ENCODE measurements around the gene NECTIN1.

NECTIN1 gene

DNA sequence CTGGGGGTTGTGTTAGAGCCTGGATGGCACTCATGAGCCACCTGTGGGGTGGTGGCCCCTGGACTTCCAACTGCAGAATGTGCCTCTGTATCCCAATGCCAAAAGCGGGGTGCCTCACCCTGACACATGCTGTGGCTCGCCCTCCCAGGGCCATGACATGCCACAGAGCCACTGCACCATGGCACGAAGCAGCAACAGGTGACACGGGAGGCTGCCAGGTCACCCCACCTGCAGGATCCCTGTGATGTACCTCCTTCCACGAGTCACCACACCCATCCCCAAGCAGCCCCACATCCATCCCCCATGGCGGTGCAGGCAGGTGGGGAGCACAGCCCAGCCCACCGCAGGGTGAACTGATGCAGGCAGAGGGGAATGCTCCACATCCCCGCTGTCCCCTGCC, 14.8 kb downstream of the NECTIN1 start:
- H3K27ac ChIP-seq (ENCODE audit: low read depth, low read length), result no peak overlapping the region

DNA sequence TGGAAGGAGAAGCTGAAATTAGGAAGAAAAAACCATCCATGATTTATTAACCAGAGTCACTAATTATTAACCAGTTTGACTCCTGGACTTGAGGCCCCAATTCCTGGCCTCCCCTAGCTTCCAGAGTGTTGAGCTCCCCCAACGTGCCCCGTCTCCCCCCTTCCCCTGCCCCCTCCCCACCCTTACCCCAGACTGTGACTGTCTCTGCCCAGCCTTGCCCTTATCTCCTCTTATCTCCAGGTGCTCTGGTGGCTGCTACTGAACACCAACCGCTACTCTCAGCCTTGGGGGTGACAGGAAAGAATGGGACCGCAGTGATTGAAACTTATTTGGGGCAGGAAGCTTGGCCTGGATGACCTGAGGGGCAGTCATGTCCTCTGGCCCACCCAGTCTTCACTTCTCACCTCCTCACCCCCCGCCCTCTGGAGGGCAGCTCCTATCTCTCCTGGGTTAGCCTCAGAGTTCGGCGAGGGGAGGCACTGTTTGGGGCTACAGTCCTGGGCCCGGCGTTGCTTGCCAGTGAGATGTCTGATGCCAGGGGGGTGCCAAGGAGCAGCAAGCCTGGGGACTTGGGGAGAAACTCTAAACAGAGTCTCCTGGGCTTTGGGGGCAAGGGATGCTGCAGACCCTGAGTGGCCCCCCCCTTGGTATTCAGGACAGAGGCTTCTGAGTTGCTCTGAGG, 15.5 kb downstream of the NECTIN1 start:
- Histone ChIP-seq H3K36me3 (ENCODE audit: control insufficient read depth in 5 of 5, insufficient read depth in 5 of 5, low read length in 5 of 5) (peaks cover 0 to 4% (median 0%) of the 10 kb centered on the region in 5 donors), H3K4me3 (ENCODE audit: low read depth in 1 of 5, low read length in 5 of 5) (no peak overlapping the region), H3K4me1 (ENCODE audit: control insufficient read depth in 5 of 5, insufficient read depth in 5 of 5, low read length in 5 of 5) (peaks cover 0 to 4% (median 0%) of the 10 kb centered on the region in 5 donors), H3K9me3 (ENCODE audit: control insufficient read depth in 5 of 5, low read length in 5 of 5) (no peaks in the 10 kb centered on the region), H3K27me3 (ENCODE audit: control insufficient read depth in 5 of 5, insufficient read depth in 4 of 5, low read length in 5 of 5) (peaks cover 0 to 5% (median 0%) of the 10 kb centered on the region in 5 donors), H3K9ac (ENCODE audit: low read length in 5 of 5) (no peak overlapping the region), H3K27ac (ENCODE audit: low read depth, low read length) (no peak overlapping the region)

More for the DNA sequence above, 14.8 kb downstream of the NECTIN1 start:
- Histone ChIP-seq H3K4me1 (ENCODE audit: control insufficient read depth in 5 of 5, insufficient read depth in 5 of 5, low read length in 5 of 5) (peaks cover 0 to 4% (median 0%) of the 10 kb centered on the region in 5 donors), H3K4me3 (ENCODE audit: low read depth in 1 of 5, low read length in 5 of 5) (no peak overlapping the region), H3K27me3 (ENCODE audit: control insufficient read depth in 5 of 5, insufficient read depth in 4 of 5, low read length in 5 of 5) (peaks cover 0 to 5% (median 0%) of the 10 kb centered on the region in 5 donors), H3K9me3 (ENCODE audit: control insufficient read depth in 5 of 5, low read length in 5 of 5) (no peaks in the 10 kb centered on the region), H3K36me3 (ENCODE audit: control insufficient read depth in 5 of 5, insufficient read depth in 5 of 5, low read length in 5 of 5) (peaks cover 0 to 4% (median 0%) of the 10 kb centered on the region in 5 donors), H3K9ac (ENCODE audit: low read length in 5 of 5) (no peak overlapping the region)

DNA sequence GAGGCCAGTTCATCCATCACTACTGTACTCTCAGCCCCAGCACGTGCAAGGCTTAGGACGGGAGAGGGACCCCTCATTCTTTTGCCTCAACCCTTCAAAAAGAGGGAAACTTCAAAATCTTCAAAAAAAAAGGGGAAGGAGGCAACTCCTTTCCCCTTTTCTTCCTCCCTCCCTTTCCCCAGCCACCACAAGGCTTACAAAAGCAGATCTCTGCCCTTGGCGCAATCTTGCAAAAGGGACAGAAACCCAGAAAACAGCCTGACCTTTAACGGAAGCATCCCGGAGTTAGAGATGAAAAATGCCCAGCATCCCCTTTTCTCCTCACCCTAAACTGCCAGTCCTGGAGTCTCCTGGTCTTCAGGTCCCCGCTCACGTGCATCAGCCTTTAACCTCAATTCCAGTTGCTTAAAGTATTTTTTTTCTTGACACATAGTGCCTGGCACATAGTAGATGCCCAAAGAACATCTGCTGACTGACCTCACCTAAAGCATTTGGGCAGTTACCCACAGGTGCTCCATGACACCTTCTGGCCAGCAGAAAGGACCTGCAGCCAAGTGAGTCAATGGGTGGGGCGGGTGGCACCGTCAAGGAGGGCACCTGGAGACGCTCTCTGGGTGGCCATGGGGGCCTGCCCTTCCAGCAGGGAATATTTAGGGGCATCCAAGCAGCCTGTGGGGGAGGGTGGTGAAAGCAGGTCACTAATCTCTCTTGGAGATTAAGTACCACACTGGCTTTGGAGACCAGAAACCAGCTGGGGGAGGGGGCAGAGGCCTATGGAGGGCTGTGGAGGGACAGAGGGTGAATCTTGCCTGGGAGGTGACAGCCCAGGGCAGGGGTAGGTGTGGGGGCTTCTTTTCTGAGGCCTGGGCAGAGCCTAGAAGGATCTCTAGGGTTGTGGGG, 16.3 kb downstream of the NECTIN1 start:
- no peak overlapping the region for H3K9ac ChIP-seq (ENCODE audit: low read length in 5 of 5)
- H3K4me3 ChIP-seq (ENCODE audit: low read depth in 1 of 5, low read length in 5 of 5), result no peak overlapping the region
- no peak overlapping the region for H3K27ac ChIP-seq (ENCODE audit: low read depth, low read length)
- H3K9me3 ChIP-seq (ENCODE audit: control insufficient read depth in 5 of 5, low read length in 5 of 5), result no peaks in the 10 kb centered on the region
- H3K4me1 ChIP-seq (ENCODE audit: control insufficient read depth in 5 of 5, insufficient read depth in 5 of 5, low read length in 5 of 5), result peaks cover 0 to 4% (median 0%) of the 10 kb centered on the region in 5 donors
- H3K36me3 ChIP-seq (ENCODE audit: control insufficient read depth in 5 of 5, insufficient read depth in 5 of 5, low read length in 5 of 5), result peaks cover 0 to 4% (median 0%) of the 10 kb centered on the region in 5 donors
- peaks cover 0 to 5% (median 0%) of the 10 kb centered on the region in 5 donors for H3K27me3 ChIP-seq (ENCODE audit: control insufficient read depth in 5 of 5, insufficient read depth in 4 of 5, low read length in 5 of 5)

DNA sequence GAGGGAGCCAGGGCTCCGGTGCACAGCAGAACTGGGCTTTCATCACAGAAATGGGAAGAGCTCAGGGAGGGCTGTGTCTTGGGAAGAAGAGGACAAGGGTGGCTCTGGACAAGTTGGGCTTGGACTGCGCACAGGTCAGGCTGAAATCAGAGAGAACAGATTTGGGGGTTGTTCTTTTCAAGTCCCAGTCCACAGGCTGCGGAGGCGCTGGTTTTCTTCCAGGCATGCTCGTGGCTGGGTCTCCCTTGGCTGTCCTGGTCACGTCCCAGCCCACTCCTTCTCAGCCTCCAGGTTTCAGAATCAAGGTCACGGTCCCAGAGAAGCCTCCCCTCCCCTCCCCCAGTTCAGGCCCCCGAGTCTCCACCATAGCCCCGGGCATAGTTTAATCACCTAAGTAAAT, 17.0 kb downstream of the NECTIN1 start:
- H3K27ac ChIP-seq (ENCODE audit: low read depth, low read length), result no peak overlapping the region
- peaks cover 0 to 5% (median 0%) of the 10 kb centered on the region in 5 donors for H3K27me3 ChIP-seq (ENCODE audit: control insufficient read depth in 5 of 5, insufficient read depth in 4 of 5, low read length in 5 of 5)
- H3K36me3 ChIP-seq (ENCODE audit: control insufficient read depth in 5 of 5, insufficient read depth in 5 of 5, low read length in 5 of 5), result peaks cover 0 to 4% (median 0%) of the 10 kb centered on the region in 5 donors
- H3K9ac ChIP-seq (ENCODE audit: low read length in 5 of 5), result no peak overlapping the region
- peaks cover 0 to 4% (median 0%) of the 10 kb centered on the region in 5 donors for H3K4me1 ChIP-seq (ENCODE audit: control insufficient read depth in 5 of 5, insufficient read depth in 5 of 5, low read length in 5 of 5)
- no peaks in the 10 kb centered on the region for H3K9me3 ChIP-seq (ENCODE audit: control insufficient read depth in 5 of 5, low read length in 5 of 5)
- H3K4me3 ChIP-seq (ENCODE audit: low read depth in 1 of 5, low read length in 5 of 5), result no peak overlapping the region

DNA sequence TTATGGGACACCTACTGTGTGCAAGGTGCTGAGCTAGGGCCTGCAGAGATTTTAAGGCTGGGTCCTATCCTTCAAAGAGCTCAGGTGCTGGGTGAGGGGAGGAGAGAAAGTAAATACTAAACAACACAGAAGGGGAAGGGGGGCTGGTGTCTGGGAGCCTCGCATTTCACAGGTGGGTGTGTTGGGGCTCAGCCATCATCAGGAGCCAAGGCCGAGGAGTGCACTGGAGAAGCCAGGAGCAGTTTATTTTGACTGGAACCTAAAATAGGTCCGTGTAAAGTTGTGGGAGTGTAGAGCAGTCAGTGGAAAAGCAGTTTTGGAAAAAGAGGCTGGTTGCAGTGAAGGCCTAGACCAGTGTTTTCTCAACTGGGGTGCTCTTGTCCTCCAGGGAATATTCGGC, 17.5 kb downstream of the NECTIN1 start:
- H3K9ac ChIP-seq (ENCODE audit: low read length in 5 of 5), result no peak overlapping the region
- H3K4me1 ChIP-seq (ENCODE audit: control insufficient read depth in 5 of 5, insufficient read depth in 5 of 5, low read length in 5 of 5), result peaks cover 0 to 4% (median 0%) of the 10 kb centered on the region in 5 donors
- no peak overlapping the region for H3K27ac ChIP-seq (ENCODE audit: low read depth, low read length)

DNA sequence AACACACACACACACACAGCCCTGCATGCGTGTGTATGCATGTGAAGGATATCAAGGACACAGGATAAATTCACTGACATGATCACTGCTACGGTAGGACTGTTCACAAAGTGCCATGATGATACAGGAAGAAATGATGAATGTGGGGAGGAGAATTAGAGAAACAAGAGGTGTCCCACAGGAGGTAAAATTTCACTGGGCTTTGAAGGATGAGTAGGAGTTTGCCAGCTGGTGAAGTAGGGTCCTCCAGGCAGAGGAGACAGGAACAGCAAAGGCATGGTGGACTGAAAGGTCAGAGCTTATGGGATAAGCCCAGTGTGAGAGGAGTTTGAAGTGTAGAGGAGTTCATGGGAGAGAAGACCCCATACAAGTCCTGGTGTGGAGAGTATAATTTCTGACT, 18.6 kb downstream of the NECTIN1 start:
- H3K4me3 ChIP-seq (ENCODE audit: low read depth in 1 of 5, low read length in 5 of 5), result no peak overlapping the region
- H3K27me3 ChIP-seq (ENCODE audit: control insufficient read depth in 5 of 5, insufficient read depth in 4 of 5, low read length in 5 of 5), result peaks cover 0 to 5% (median 0%) of the 10 kb centered on the region in 5 donors
- H3K9ac ChIP-seq (ENCODE audit: low read length in 5 of 5), result no peak overlapping the region
- peaks cover 0 to 4% (median 0%) of the 10 kb centered on the region in 5 donors for H3K36me3 ChIP-seq (ENCODE audit: control insufficient read depth in 5 of 5, insufficient read depth in 5 of 5, low read length in 5 of 5)
- H3K27ac ChIP-seq (ENCODE audit: low read depth, low read length), result no peak overlapping the region
- peaks cover 0 to 4% (median 0%) of the 10 kb centered on the region in 5 donors for H3K4me1 ChIP-seq (ENCODE audit: control insufficient read depth in 5 of 5, insufficient read depth in 5 of 5, low read length in 5 of 5)
- no peaks in the 10 kb centered on the region for H3K9me3 ChIP-seq (ENCODE audit: control insufficient read depth in 5 of 5, low read length in 5 of 5)

More for the DNA sequence above, 17.5 kb downstream of the NECTIN1 start:
- H3K27me3 ChIP-seq (ENCODE audit: control insufficient read depth in 5 of 5, insufficient read depth in 4 of 5, low read length in 5 of 5), result peaks cover 0 to 5% (median 0%) of the 10 kb centered on the region in 5 donors
- H3K4me3 ChIP-seq (ENCODE audit: low read depth in 1 of 5, low read length in 5 of 5), result no peak overlapping the region
- H3K36me3 ChIP-seq (ENCODE audit: control insufficient read depth in 5 of 5, insufficient read depth in 5 of 5, low read length in 5 of 5), result peaks cover 0 to 4% (median 0%) of the 10 kb centered on the region in 5 donors
- no peaks in the 10 kb centered on the region for H3K9me3 ChIP-seq (ENCODE audit: control insufficient read depth in 5 of 5, low read length in 5 of 5)

DNA sequence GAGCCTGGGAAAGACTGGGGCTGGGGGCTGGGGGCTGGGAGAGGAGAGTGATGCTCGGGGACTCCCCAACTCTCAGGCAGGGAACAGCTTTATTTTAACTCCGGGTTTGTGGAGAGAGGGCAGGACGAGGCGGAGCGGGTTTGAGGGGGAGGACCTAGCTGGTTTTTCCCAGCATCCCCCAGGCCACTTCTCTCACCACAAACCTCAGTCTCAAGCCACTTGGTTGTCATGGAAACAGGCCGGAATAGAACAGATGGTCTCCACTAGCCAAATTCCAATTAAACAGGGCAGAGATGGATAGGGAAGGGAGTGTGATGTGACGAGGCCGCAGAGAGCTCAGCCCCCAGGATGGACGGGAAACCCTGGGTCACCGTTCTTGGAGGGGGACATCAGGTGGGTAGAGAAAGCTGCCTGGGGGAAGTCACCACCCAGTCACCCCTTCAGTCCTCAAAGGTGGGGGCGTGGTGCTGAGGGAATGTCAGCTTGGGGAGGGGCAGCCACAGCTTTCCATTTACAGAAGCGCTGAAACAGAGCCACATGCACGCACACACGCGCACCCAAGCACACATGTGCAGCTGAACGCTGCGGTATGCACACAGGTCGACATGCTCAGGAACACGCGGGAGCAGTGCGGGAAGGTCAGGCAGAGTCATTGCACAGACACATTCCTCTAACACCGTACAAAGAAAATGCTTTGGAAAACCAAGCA, 19.2 kb downstream of the NECTIN1 start:
- no peak overlapping the region for H3K9ac ChIP-seq (ENCODE audit: low read length in 5 of 5)
- H3K27me3 ChIP-seq (ENCODE audit: control insufficient read depth in 5 of 5, insufficient read depth in 4 of 5, low read length in 5 of 5), result peaks cover 0 to 5% (median 0%) of the 10 kb centered on the region in 5 donors
- no peak overlapping the region for H3K4me3 ChIP-seq (ENCODE audit: low read depth in 1 of 5, low read length in 5 of 5)
- peaks cover 0 to 4% (median 0%) of the 10 kb centered on the region in 5 donors for H3K36me3 ChIP-seq (ENCODE audit: control insufficient read depth in 5 of 5, insufficient read depth in 5 of 5, low read length in 5 of 5)
- no peak overlapping the region for H3K27ac ChIP-seq (ENCODE audit: low read depth, low read length)
- no peaks in the 10 kb centered on the region for H3K9me3 ChIP-seq (ENCODE audit: control insufficient read depth in 5 of 5, low read length in 5 of 5)
- H3K4me1 ChIP-seq (ENCODE audit: control insufficient read depth in 5 of 5, insufficient read depth in 5 of 5, low read length in 5 of 5), result peaks cover 0 to 4% (median 0%) of the 10 kb centered on the region in 5 donors

DNA sequence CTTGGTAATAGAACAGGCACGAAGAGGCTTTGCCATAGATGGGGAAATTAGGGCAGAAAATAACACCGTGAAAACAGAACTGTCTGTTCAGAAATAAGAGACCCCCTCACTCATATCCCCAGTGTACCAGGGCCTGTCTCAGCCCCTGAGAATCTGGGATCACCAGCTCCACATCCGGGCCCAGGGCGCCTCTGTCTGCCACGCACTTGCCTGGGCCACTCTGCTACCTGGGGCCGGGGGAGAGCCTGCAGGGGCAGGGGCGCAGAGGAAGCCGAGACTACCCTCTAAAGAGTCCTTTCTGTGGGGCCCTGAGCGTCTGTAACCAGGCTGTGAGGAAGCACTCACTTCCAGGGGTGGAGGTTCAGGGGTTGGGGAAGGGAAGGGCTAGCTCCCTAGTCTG, 19.8 kb downstream of the NECTIN1 start:
- no peak overlapping the region for H3K27ac ChIP-seq (ENCODE audit: low read depth, low read length)

DNA sequence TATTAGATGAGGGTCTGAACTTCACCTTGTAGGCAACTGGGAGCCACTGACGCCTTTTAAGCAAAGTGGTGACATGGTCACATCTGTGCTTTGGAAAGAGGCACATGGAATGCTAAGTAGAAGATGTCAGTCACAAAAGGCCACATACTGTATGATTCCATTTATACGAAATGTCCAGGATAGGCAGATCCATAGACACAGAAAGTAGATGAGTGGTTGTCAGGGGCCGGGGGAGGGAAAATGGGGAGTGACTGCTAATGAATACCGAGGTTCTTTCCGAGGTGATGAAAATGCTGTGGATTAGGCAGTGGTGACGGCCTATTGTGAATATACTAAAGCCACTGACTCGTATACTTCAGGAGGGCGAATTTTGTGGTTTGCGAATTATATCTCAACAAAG, 20.6 kb downstream of the NECTIN1 start:
- no peak overlapping the region for H3K9ac ChIP-seq (ENCODE audit: low read length in 5 of 5)
- peaks cover 0 to 4% (median 0%) of the 10 kb centered on the region in 5 donors for H3K36me3 ChIP-seq (ENCODE audit: control insufficient read depth in 5 of 5, insufficient read depth in 5 of 5, low read length in 5 of 5)

More for the DNA sequence above, 19.8 kb downstream of the NECTIN1 start:
- Histone ChIP-seq H3K9ac (ENCODE audit: low read length in 5 of 5) (no peak overlapping the region), H3K36me3 (ENCODE audit: control insufficient read depth in 5 of 5, insufficient read depth in 5 of 5, low read length in 5 of 5) (peaks cover 0 to 4% (median 0%) of the 10 kb centered on the region in 5 donors), H3K4me1 (ENCODE audit: control insufficient read depth in 5 of 5, insufficient read depth in 5 of 5, low read length in 5 of 5) (peaks cover 0 to 4% (median 0%) of the 10 kb centered on the region in 5 donors), H3K27me3 (ENCODE audit: control insufficient read depth in 5 of 5, insufficient read depth in 4 of 5, low read length in 5 of 5) (peaks cover 0 to 5% (median 0%) of the 10 kb centered on the region in 5 donors), H3K4me3 (ENCODE audit: low read depth in 1 of 5, low read length in 5 of 5) (no peak overlapping the region), H3K9me3 (ENCODE audit: control insufficient read depth in 5 of 5, low read length in 5 of 5) (no peaks in the 10 kb centered on the region)

More for the DNA sequence above, 20.6 kb downstream of the NECTIN1 start:
- H3K27me3 ChIP-seq (ENCODE audit: control insufficient read depth in 5 of 5, insufficient read depth in 4 of 5, low read length in 5 of 5), result peaks cover 0 to 5% (median 0%) of the 10 kb centered on the region in 5 donors
- peaks cover 0 to 4% (median 0%) of the 10 kb centered on the region in 5 donors for H3K4me1 ChIP-seq (ENCODE audit: control insufficient read depth in 5 of 5, insufficient read depth in 5 of 5, low read length in 5 of 5)
- no peak overlapping the region for H3K27ac ChIP-seq (ENCODE audit: low read depth, low read length)
- H3K9me3 ChIP-seq (ENCODE audit: control insufficient read depth in 5 of 5, low read length in 5 of 5), result no peaks in the 10 kb centered on the region
- no peak overlapping the region for H3K4me3 ChIP-seq (ENCODE audit: low read depth in 1 of 5, low read length in 5 of 5)

Measured in subcutaneous abdominal adipose tissue (tissue), 5 donors.